Keratinocyte (primary cell): ENCODE measurements around the gene MEAK7. TPM values are rescaled to one million over a fixed set of nuclear protein-coding genes. Genes with fewer than 3 reads are reported as not detected.
A peak's percentile ranks its signal among the peaks of the same experiment; 100 is the strongest.

ENCODE experiments used
- DNase-seq: peaks from one replicate; pipeline ENCODE4 v3.0.0-alpha.2; 2011; ENCODE audit warnings: low read depth, missing footprints, low spot score
- FAIRE-seq: peaks from 2 replicates; lab custom pipeline; 2011; peaks lifted over from hg19 to GRCh38; lab: Jason Lieb, UNC
- H2AFZ ChIP-seq: 2 replicates; pipeline ENCODE4 v1.6.0; 2012; ENCODE audit warnings: low read length, control low read depth, inconsistent platforms; ENCODE audit not compliant: control insufficient read depth
- H3K27ac ChIP-seq: 2 replicates; pipeline ENCODE4 v1.5.1; 2011; ENCODE audit warnings: low read length; ENCODE audit not compliant: control insufficient read depth, insufficient read depth
- H3K27me3 ChIP-seq: 3 replicates; pipeline ENCODE4 v1.6.0; 2011; ENCODE audit warnings: low read length; ENCODE audit not compliant: control insufficient read depth, insufficient read depth; ENCODE audit errors: extremely low read depth
- H3K36me3 ChIP-seq, 2 experiments: 2 replicates in 1 of 2; 3 replicates in 1 of 2; pipeline ENCODE4 v1.5.1; 2011; ENCODE audit warnings: low read length in 2 of 2, mild to moderate bottlenecking in 1 of 2; ENCODE audit not compliant: control insufficient read depth in 2 of 2, insufficient read depth in 2 of 2; ENCODE audit errors: extremely low read depth in 1 of 2
- H3K4me1 ChIP-seq: 3 replicates; pipeline ENCODE4 v1.5.1; 2011; ENCODE audit warnings: low read length; ENCODE audit not compliant: control insufficient read depth, insufficient read depth; ENCODE audit errors: extremely low read depth
- H3K4me2 ChIP-seq: 3 replicates; pipeline ENCODE4 v1.6.0; 2011; ENCODE audit warnings: low read depth, low read length; ENCODE audit not compliant: control insufficient read depth, insufficient read depth; ENCODE audit errors: extremely low read depth
- H3K4me3 ChIP-seq, 3 experiments: fragments of 200-600 bp in 1 of 3; sonication (generic) in 1 of 3; 2 replicates in 2 of 3; 3 replicates in 1 of 3; pipeline ENCODE4 v1.5.1; 2011 to 2016; ENCODE audit warnings: low read length in 3 of 3, mild to moderate bottlenecking in 3 of 3, control low read depth in 2 of 3, inconsistent platforms in 1 of 3, low read depth in 1 of 3, mixed read lengths in 1 of 3, mixed run types in 1 of 3, moderate library complexity in 1 of 3; ENCODE audit not compliant: control insufficient read depth in 2 of 3, insufficient read depth in 2 of 3; ENCODE audit errors: extremely low read depth in 1 of 3
- H3K79me2 ChIP-seq: 2 replicates; pipeline ENCODE4 v1.6.0; 2012; ENCODE audit warnings: low read length; ENCODE audit not compliant: control insufficient read depth, insufficient read depth
- H3K9ac ChIP-seq: 3 replicates; pipeline ENCODE4 v1.6.0; 2011; ENCODE audit warnings: low read length; ENCODE audit not compliant: control insufficient read depth, insufficient read depth; ENCODE audit errors: extremely low read depth
- H3K9me1 ChIP-seq: 3 replicates; pipeline ENCODE4 v1.6.0; 2011; ENCODE audit warnings: low read length; ENCODE audit not compliant: control insufficient read depth, insufficient read depth; ENCODE audit errors: extremely low read depth
- H3K9me3 ChIP-seq: 2 replicates; pipeline ENCODE4 v1.5.1; 2012; ENCODE audit warnings: low read depth, low read length; ENCODE audit not compliant: control insufficient read depth
- H4K20me1 ChIP-seq: 3 replicates; pipeline ENCODE4 v1.6.0; 2011; ENCODE audit warnings: low read length; ENCODE audit not compliant: control insufficient read depth, insufficient read depth; ENCODE audit errors: extremely low read depth
- CTCF ChIP-seq, 3 experiments: IDR thresholded peaks in 1 of 3; conservative IDR thresholded peaks in 1 of 3; optimal IDR thresholded peaks in 1 of 3; 2 replicates in 2 of 3; 3 replicates in 1 of 3; pipeline versions ENCODE3 to v1.5.1; 2011; ENCODE audit warnings: low read length in 3 of 3, mild to moderate bottlenecking in 3 of 3, moderate library complexity in 2 of 3, control low read depth in 1 of 3, inconsistent platforms in 1 of 3; ENCODE audit not compliant: insufficient read depth in 2 of 3; ENCODE audit errors: extremely low read depth in 1 of 3
- EZH2 ChIP-seq: IDR thresholded peaks from one replicate; pipeline ENCODE4 v1.6.1; 2012; ENCODE audit warnings: inconsistent platforms, mild to moderate bottlenecking, low read length, moderate library complexity
- dilution Hi-C: fragments of 300-500 bp; cut with MboI; formaldehyde crosslinking; loops from one replicate; pipeline ENCODE4 v1.7.0; 2020; ENCODE audit warnings: low sequenced_read_pairs; ENCODE audit not compliant: extremely low pct_ligation_motif_present
- polyA plus RNA-seq, 5 experiments: library from polyadenylated mRNA; depleted of rRNA in 3 of 5; stranded (reverse) in 3 of 5; stranded (forward) in 1 of 5; unstranded in 1 of 5; fragments of >200 nt; gene quantifications; 1 replicate in 1 of 5; 2 replicates in 3 of 5; 3 replicates in 1 of 5; pipeline versions ENCODE4 v1.2.1 to v1.2.3, GENCODE V29; 2011 to 2012; ENCODE audit warnings: missing spikeins in 2 of 5, low read depth in 1 of 5, low replicate concordance in 1 of 5

MEAK7 gene
- polyA plus RNA-seq, 1 donor (not counting 4 experiments of a cell fraction or from before 2014, with no cell fraction given) = 81.0 TPM

GRCh38 chr16:84499638-84500037 is 4.8 kb downstream of the MEAK7 start:
- FAIRE-seq = no peak
- dilution Hi-C loops = no loop called here
- Histone ChIP-seq H3K27me3 (no peaks in the 10 kb centered on the region), H4K20me1 (no peaks in the 10 kb centered on the region), H3K36me3 (peaks cover 36 to 66% of the 10 kb centered on the region in 2 experiments), H3K9me1 (peaks cover 5% of the 10 kb centered on the region), H3K4me3 (no peak overlapping the region), H3K27ac (peak overlapping the region; percentile 52), H3K9ac (no peak overlapping the region), H3K4me1 (peaks cover 52% of the 10 kb centered on the region), H3K9me3 (no peaks in the 10 kb centered on the region), H3K79me2 (peaks cover 66% of the 10 kb centered on the region), H3K4me2 (peak overlapping the region; percentile 69), H2AFZ (no peak overlapping the region)
- TF ChIP-seq CTCF (optimal IDR thresholded peaks at IDR 0.05 in 1 of 3, IDR thresholded peaks at IDR 0.05 in 1 of 3, conservative IDR thresholded peaks at IDR 0.05 in 1 of 3; ENCODE audit: extremely low read depth in 1 of 3, insufficient read depth in 2 of 3, low read length in 3 of 3) = no peak
- no peak for TF ChIP-seq EZH2
- DNase-seq = no peak

GRCh38 chr16:84498859-84499620 is 5.4 kb downstream of the MEAK7 start:
- FAIRE-seq = no peak
- Histone ChIP-seq H3K9me1 (peaks cover 5% of the 10 kb centered on the region), H2AFZ (no peak overlapping the region), H3K36me3 (peaks cover 38 to 69% of the 10 kb centered on the region in 2 experiments), H4K20me1 (no peaks in the 10 kb centered on the region), H3K4me3 (no peak overlapping the region), H3K4me2 (peak overlapping the region; percentile 69), H3K9ac (no peak overlapping the region), H3K27ac (peak overlapping the region; percentile 52), H3K9me3 (no peaks in the 10 kb centered on the region), H3K79me2 (peaks cover 66% of the 10 kb centered on the region), H3K4me1 (peaks cover 52% of the 10 kb centered on the region), H3K27me3 (no peaks in the 10 kb centered on the region)
- no peak for DNase-seq
- dilution Hi-C loops = no loop called here
- TF ChIP-seq CTCF (optimal IDR thresholded peaks at IDR 0.05 in 1 of 3, IDR thresholded peaks at IDR 0.05 in 1 of 3, conservative IDR thresholded peaks at IDR 0.05 in 1 of 3; ENCODE audit: extremely low read depth in 1 of 3, insufficient read depth in 2 of 3, low read length in 3 of 3) = no peak
- TF ChIP-seq EZH2 = no peak
